ENCODE measurements around the gene AKT2.
"Not testable (repeated sequence)": the region's sequence is repeated elsewhere in the genome, so short reads cannot be mapped to it uniquely, and the experiment has no call there.

Gene AKT2

GRCh38 chr19:40284501-40285352 is at the start of gene AKT2:
Gene AKT2 (minus strand): TSS chr19:40285345. CDS start chr19:40265267, 20,078 bp downstream.
- DNase-seq = peak in 1 of 2 experiments; percentile 96

- not testable (repeated sequence) for DNase-seq
These were observed 47.9 kb upstream of the AKT2 start for GRCh38 chr19:40333083-40333482.

- DNase-seq = no peak
These were observed 47.5 kb upstream of the AKT2 start for GRCh38 chr19:40332669-40333068.

GRCh38 chr19:40331052-40331451 is 45.9 kb upstream of the AKT2 start:
- DNase-seq = no peak

GRCh38 chr19:40326201-40326600 is 41.1 kb upstream of the AKT2 start:
- DNase-seq = no peak

- no peak for DNase-seq
These were observed 38.6 kb upstream of the AKT2 start for GRCh38 chr19:40323705-40324104.

- no peak for DNase-seq
These were observed 37.9 kb upstream of the AKT2 start for GRCh38 chr19:40322951-40323615.

GRCh38 chr19:40322271-40322610 is 37.1 kb upstream of the AKT2 start:
- no peak for DNase-seq

- no peak for DNase-seq
These were observed 36.6 kb upstream of the AKT2 start for GRCh38 chr19:40321566-40322270.

- DNase-seq = no peak
These were observed 35.9 kb upstream of the AKT2 start for GRCh38 chr19:40321076-40321475.

- no peak for DNase-seq
These were observed 35.4 kb upstream of the AKT2 start for GRCh38 chr19:40320558-40320935.

GRCh38 chr19:40317338-40317737 is 32.2 kb upstream of the AKT2 start:
- no peak for DNase-seq

- no peak for DNase-seq
These were observed 30.8 kb upstream of the AKT2 start for GRCh38 chr19:40315812-40316470.

GRCh38 chr19:40314656-40315055 is 29.5 kb upstream of the AKT2 start:
- no peak for DNase-seq

GRCh38 chr19:40313229-40313983 is 28.3 kb upstream of the AKT2 start:
- no peak for DNase-seq

GRCh38 chr19:40312533-40312932 is 27.4 kb upstream of the AKT2 start:
- DNase-seq = no peak

GRCh38 chr19:40309666-40310065 is 24.5 kb upstream of the AKT2 start:
- DNase-seq = no peak

- peak; percentile 78 to 87 for DNase-seq
These were observed 20.3 kb upstream of the AKT2 start for GRCh38 chr19:40305403-40305802.

GRCh38 chr19:40304306-40304705 is 19.2 kb upstream of the AKT2 start:
- no peak for DNase-seq

GRCh38 chr19:40303765-40304164 is 18.6 kb upstream of the AKT2 start:
- DNase-seq = no peak

GRCh38 chr19:40302224-40303011 is 17.3 kb upstream of the AKT2 start:
- DNase-seq = no peak

GRCh38 chr19:40300668-40301067 is 15.5 kb upstream of the AKT2 start:
- no peak for DNase-seq

All from NCI-H526 (cell line).